ENCODE measurements around the gene CORIN. TPM values are rescaled to one million over a fixed set of nuclear protein-coding genes. Genes with fewer than 3 reads are reported as not detected.

Gene CORIN
- polyA plus RNA-seq, 4 donors, result 0.04 to 0.16 TPM; not detected in 2

- Histone ChIP-seq H3K27me3 (ENCODE audit: control insufficient read depth in 3 of 3, insufficient read depth in 3 of 3, low read length in 3 of 3) (peaks cover 0 to 3% (median 0%) of the 10 kb centered on the region in 3 donors), H3K27ac (ENCODE audit: low read depth in 1 of 3, low read length in 2 of 3) (no peak overlapping the region), H3K36me3 (ENCODE audit: control insufficient read depth in 3 of 3, insufficient read depth in 2 of 3, low read depth in 1 of 3, low read length in 3 of 3) (no peaks in the 10 kb centered on the region), H3K9me3 (ENCODE audit: control insufficient read depth in 2 of 2, insufficient read depth in 1 of 2, low read depth in 1 of 2, low read length in 1 of 2) (no peaks in the 10 kb centered on the region), H3K4me1 (ENCODE audit: control insufficient read depth in 3 of 3, insufficient read depth in 2 of 3, low read depth in 1 of 3, low read length in 2 of 3) (no peaks in the 10 kb centered on the region), H3K4me3 (ENCODE audit: low read depth in 1 of 3, low read length in 3 of 3) (no peak overlapping the region)
- 85 to 97% (median 93%) methylated on average over 2 of the region's 2 CpGs for WGBS, 3 donors
- FAIRE-seq, result no peak
- DNase-seq, result no peak
These were observed 117.1 kb downstream of the CORIN start for GRCh38 chr4:47720787-47721186.

GRCh38 chr4:47719576-47719975 lies 118.3 kb downstream of the CORIN start:
- H3K9me3 ChIP-seq (ENCODE audit: control insufficient read depth in 2 of 2, insufficient read depth in 1 of 2, low read depth in 1 of 2, low read length in 1 of 2), result no peaks in the 10 kb centered on the region
- peaks cover 0 to 3% (median 0%) of the 10 kb centered on the region in 3 donors for H3K27me3 ChIP-seq (ENCODE audit: control insufficient read depth in 3 of 3, insufficient read depth in 3 of 3, low read length in 3 of 3)
- no peaks in the 10 kb centered on the region for H3K4me1 ChIP-seq (ENCODE audit: control insufficient read depth in 3 of 3, insufficient read depth in 2 of 3, low read depth in 1 of 3, low read length in 2 of 3)
- no peak for DNase-seq
- WGBS, 3 donors, result 61 to 73% (median 62%) methylated on average over 4 of the region's 4 CpGs
- H3K4me3 ChIP-seq (ENCODE audit: low read depth in 1 of 3, low read length in 3 of 3), result no peak overlapping the region
- H3K27ac ChIP-seq (ENCODE audit: low read depth in 1 of 3, low read length in 2 of 3), result no peak overlapping the region
- no peak for FAIRE-seq
- no peaks in the 10 kb centered on the region for H3K36me3 ChIP-seq (ENCODE audit: control insufficient read depth in 3 of 3, insufficient read depth in 2 of 3, low read depth in 1 of 3, low read length in 3 of 3)

GRCh38 chr4:47718696-47719095 lies 119.2 kb downstream of the CORIN start:
- 74 to 82% (median 80%) methylated on average over 2 of the region's 2 CpGs for WGBS, 3 donors

GRCh38 chr4:47717188-47717587 lies 120.7 kb downstream of the CORIN start:
- H3K27ac ChIP-seq (ENCODE audit: low read depth in 1 of 3, low read length in 2 of 3), result no peak overlapping the region
- no peaks in the 10 kb centered on the region for H3K9me3 ChIP-seq (ENCODE audit: control insufficient read depth in 2 of 2, insufficient read depth in 1 of 2, low read depth in 1 of 2, low read length in 1 of 2)
- 55 to 56% (median 55%) methylated on average over 5 of the region's 5 CpGs for WGBS, 3 donors
- FAIRE-seq (no peak), DNase-seq (no peak)
- H3K36me3 ChIP-seq (ENCODE audit: control insufficient read depth in 3 of 3, insufficient read depth in 2 of 3, low read depth in 1 of 3, low read length in 3 of 3), result no peaks in the 10 kb centered on the region
- no peaks in the 10 kb centered on the region for H3K27me3 ChIP-seq (ENCODE audit: control insufficient read depth in 3 of 3, insufficient read depth in 3 of 3, low read length in 3 of 3)
- no peak overlapping the region for H3K4me3 ChIP-seq (ENCODE audit: low read depth in 1 of 3, low read length in 3 of 3)
- H3K4me1 ChIP-seq (ENCODE audit: control insufficient read depth in 3 of 3, insufficient read depth in 2 of 3, low read depth in 1 of 3, low read length in 2 of 3), result no peaks in the 10 kb centered on the region

More at GRCh38 chr4:47718696-47719095, 119.2 kb downstream of the CORIN start:
- Histone ChIP-seq H3K27me3 (ENCODE audit: control insufficient read depth in 3 of 3, insufficient read depth in 3 of 3, low read length in 3 of 3) (peaks cover 0 to 3% (median 0%) of the 10 kb centered on the region in 3 donors), H3K9me3 (ENCODE audit: control insufficient read depth in 2 of 2, insufficient read depth in 1 of 2, low read depth in 1 of 2, low read length in 1 of 2) (no peaks in the 10 kb centered on the region), H3K36me3 (ENCODE audit: control insufficient read depth in 3 of 3, insufficient read depth in 2 of 3, low read depth in 1 of 3, low read length in 3 of 3) (no peaks in the 10 kb centered on the region), H3K27ac (ENCODE audit: low read depth in 1 of 3, low read length in 2 of 3) (no peak overlapping the region), H3K4me3 (ENCODE audit: low read depth in 1 of 3, low read length in 3 of 3) (no peak overlapping the region), H3K4me1 (ENCODE audit: control insufficient read depth in 3 of 3, insufficient read depth in 2 of 3, low read depth in 1 of 3, low read length in 2 of 3) (no peaks in the 10 kb centered on the region)
- DNase-seq (no peak), FAIRE-seq (no peak)

- DNase-seq (peak in 1 of 2 donors; percentile 2), FAIRE-seq (no peak)
- H3K4me1 ChIP-seq (ENCODE audit: control insufficient read depth in 3 of 3, insufficient read depth in 2 of 3, low read depth in 1 of 3, low read length in 2 of 3), result no peaks in the 10 kb centered on the region
- no peaks in the 10 kb centered on the region for H3K9me3 ChIP-seq (ENCODE audit: control insufficient read depth in 2 of 2, insufficient read depth in 1 of 2, low read depth in 1 of 2, low read length in 1 of 2)
- H3K36me3 ChIP-seq (ENCODE audit: control insufficient read depth in 3 of 3, insufficient read depth in 2 of 3, low read depth in 1 of 3, low read length in 3 of 3), result no peaks in the 10 kb centered on the region
- no peak overlapping the region for H3K4me3 ChIP-seq (ENCODE audit: low read depth in 1 of 3, low read length in 3 of 3)
- no peaks in the 10 kb centered on the region for H3K27me3 ChIP-seq (ENCODE audit: control insufficient read depth in 3 of 3, insufficient read depth in 3 of 3, low read length in 3 of 3)
- 55 to 65% (median 60%) methylated on average over 3 of the region's 3 CpGs for WGBS, 3 donors
- H3K27ac ChIP-seq (ENCODE audit: low read depth in 1 of 3, low read length in 2 of 3), result no peak overlapping the region
These were observed 122.0 kb downstream of the CORIN start for GRCh38 chr4:47715716-47716416.

GRCh38 chr4:47714269-47714668 lies 123.6 kb downstream of the CORIN start:
- DNase-seq (no peak), FAIRE-seq (no peak)
- Histone ChIP-seq H3K9me3 (ENCODE audit: control insufficient read depth in 2 of 2, insufficient read depth in 1 of 2, low read depth in 1 of 2, low read length in 1 of 2) (no peaks in the 10 kb centered on the region), H3K4me1 (ENCODE audit: control insufficient read depth in 3 of 3, insufficient read depth in 2 of 3, low read depth in 1 of 3, low read length in 2 of 3) (no peaks in the 10 kb centered on the region), H3K27ac (ENCODE audit: low read depth in 1 of 3, low read length in 2 of 3) (no peak overlapping the region), H3K4me3 (ENCODE audit: low read depth in 1 of 3, low read length in 3 of 3) (no peak overlapping the region), H3K36me3 (ENCODE audit: control insufficient read depth in 3 of 3, insufficient read depth in 2 of 3, low read depth in 1 of 3, low read length in 3 of 3) (no peaks in the 10 kb centered on the region), H3K27me3 (ENCODE audit: control insufficient read depth in 3 of 3, insufficient read depth in 3 of 3, low read length in 3 of 3) (no peaks in the 10 kb centered on the region)
- 44 to 60% (median 46%) methylated on average over 2 of the region's 2 CpGs for WGBS, 3 donors

GRCh38 chr4:47713129-47713834 lies 124.6 kb downstream of the CORIN start:
- FAIRE-seq (no peak), DNase-seq (no peak)

GRCh38 chr4:47711646-47712045 lies 126.2 kb downstream of the CORIN start:
- Histone ChIP-seq H3K27me3 (ENCODE audit: control insufficient read depth in 3 of 3, insufficient read depth in 3 of 3, low read length in 3 of 3) (peaks cover 0 to 2% (median 0%) of the 10 kb centered on the region in 3 donors), H3K4me1 (ENCODE audit: control insufficient read depth in 3 of 3, insufficient read depth in 2 of 3, low read depth in 1 of 3, low read length in 2 of 3) (no peaks in the 10 kb centered on the region), H3K4me3 (ENCODE audit: low read depth in 1 of 3, low read length in 3 of 3) (no peak overlapping the region), H3K36me3 (ENCODE audit: control insufficient read depth in 3 of 3, insufficient read depth in 2 of 3, low read depth in 1 of 3, low read length in 3 of 3) (no peaks in the 10 kb centered on the region), H3K27ac (ENCODE audit: low read depth in 1 of 3, low read length in 2 of 3) (no peak overlapping the region), H3K9me3 (ENCODE audit: control insufficient read depth in 2 of 2, insufficient read depth in 1 of 2, low read depth in 1 of 2, low read length in 1 of 2) (no peaks in the 10 kb centered on the region)
- FAIRE-seq (no peak), DNase-seq (no peak)
- 23 to 61% (median 42%) methylated on average over 3 of the region's 3 CpGs for WGBS, 3 donors

More at GRCh38 chr4:47713129-47713834, 124.6 kb downstream of the CORIN start:
- 55 to 65% (median 64%) methylated on average over 6 of the region's 6 CpGs for WGBS, 3 donors
- Histone ChIP-seq H3K9me3 (ENCODE audit: control insufficient read depth in 2 of 2, insufficient read depth in 1 of 2, low read depth in 1 of 2, low read length in 1 of 2) (no peaks in the 10 kb centered on the region), H3K27ac (ENCODE audit: low read depth in 1 of 3, low read length in 2 of 3) (no peak overlapping the region), H3K4me3 (ENCODE audit: low read depth in 1 of 3, low read length in 3 of 3) (no peak overlapping the region), H3K36me3 (ENCODE audit: control insufficient read depth in 3 of 3, insufficient read depth in 2 of 3, low read depth in 1 of 3, low read length in 3 of 3) (no peaks in the 10 kb centered on the region), H3K27me3 (ENCODE audit: control insufficient read depth in 3 of 3, insufficient read depth in 3 of 3, low read length in 3 of 3) (no peaks in the 10 kb centered on the region), H3K4me1 (ENCODE audit: control insufficient read depth in 3 of 3, insufficient read depth in 2 of 3, low read depth in 1 of 3, low read length in 2 of 3) (no peaks in the 10 kb centered on the region)
